GM18499 (cell line): ENCODE measurements around the gene RFTN2.
"Not testable (repeated sequence)": the region's sequence is repeated elsewhere in the genome, so short reads cannot be mapped to it uniquely, and the experiment has no call there.

Source experiments
- ATAC-seq: cut with Tn5 transposase; IDR thresholded peaks from one replicate; pipeline ENCODE4 v1.9.1; 2021; ENCODE audit warnings: moderate number of reproducible peaks; ENCODE audit not compliant: insufficient read depth, unreplicated experiment

The RFTN2 gene

GRCh38 chr2:197558393-197558792 lies 117.0 kb downstream of the RFTN2 start:
- ATAC-seq: no peak

GRCh38 chr2:197556456-197556855 lies 118.9 kb downstream of the RFTN2 start:
- ATAC-seq: no peak

GRCh38 chr2:197555467-197555866 lies 119.9 kb downstream of the RFTN2 start:
- ATAC-seq: no peak

DNA sequence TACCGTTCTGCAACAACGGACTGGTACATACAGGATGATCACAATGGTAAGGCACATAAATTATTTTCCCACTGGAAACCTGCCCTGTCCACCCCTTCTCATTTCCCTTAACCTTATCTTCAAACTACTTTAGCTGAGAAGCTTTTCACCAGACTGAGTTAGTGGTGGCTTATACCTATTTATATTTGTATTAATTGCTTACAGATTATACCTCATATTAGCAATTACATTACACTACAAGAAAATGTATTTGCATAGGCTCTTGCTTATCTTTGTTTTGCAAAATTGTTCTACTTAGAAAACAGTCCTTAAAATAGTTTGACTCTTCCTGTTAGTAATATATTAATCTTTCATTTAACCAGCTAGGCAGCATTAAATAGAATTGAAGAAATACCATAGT lies 124.1 kb downstream of the RFTN2 start:
- not testable (repeated sequence) for ATAC-seq

DNA sequence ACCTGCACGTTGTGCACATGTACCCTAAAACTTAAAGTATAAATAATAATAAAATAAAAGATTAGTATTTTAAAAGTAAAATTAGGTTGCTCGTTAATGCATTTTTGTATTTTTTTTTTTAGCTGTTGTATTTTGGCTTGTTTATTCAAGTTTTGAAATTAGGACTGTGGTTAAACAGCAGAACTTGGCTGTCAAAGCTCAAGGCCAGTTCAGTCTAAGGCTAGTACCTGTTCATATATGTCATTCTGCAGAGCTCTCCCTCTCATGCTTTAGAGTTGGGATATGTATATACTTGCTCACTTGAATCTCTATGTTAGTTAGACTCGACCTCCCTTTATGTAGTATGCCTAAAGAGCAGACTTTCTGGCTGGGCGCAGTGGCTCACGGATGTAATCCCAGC lies 126.8 kb downstream of the RFTN2 start:
- ATAC-seq: no peak

GRCh38 chr2:197547163-197547900 lies 128.1 kb downstream of the RFTN2 start:
- ATAC-seq: no peak

GRCh38 chr2:197543206-197543605 lies 132.2 kb downstream of the RFTN2 start:
- ATAC-seq: no peak

- ATAC-seq: no peak
These were observed 135.7 kb downstream of the RFTN2 start for GRCh38 chr2:197539734-197540133.

DNA sequence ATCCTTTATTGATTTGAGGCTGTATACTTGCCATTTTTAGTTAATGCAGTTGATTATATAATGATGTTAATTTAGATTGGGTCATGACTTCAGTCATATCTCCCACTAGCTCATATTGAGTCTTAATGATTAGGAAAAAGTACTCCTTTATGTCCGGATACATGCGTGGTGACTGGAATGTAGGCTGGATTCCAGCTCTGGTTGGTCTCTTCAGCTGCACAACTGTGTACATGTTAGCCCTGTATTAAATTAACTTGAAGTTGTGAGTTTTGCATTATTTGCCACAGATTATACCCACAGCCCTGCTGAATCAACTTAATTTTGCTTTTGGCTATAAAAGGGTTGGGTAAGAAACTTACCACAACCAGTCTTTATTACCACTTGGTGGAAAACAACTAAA lies 137.0 kb downstream of the RFTN2 start:
- ATAC-seq: no peak
